GM21529 (cell line): ENCODE results near the gene SPATA3.

Experiments
- ATAC-seq: cut with Tn5 transposase; IDR thresholded peaks from one replicate; pipeline ENCODE4 v1.9.1; 2021; ENCODE audit not compliant: unreplicated experiment

SPATA3 gene

DNA sequence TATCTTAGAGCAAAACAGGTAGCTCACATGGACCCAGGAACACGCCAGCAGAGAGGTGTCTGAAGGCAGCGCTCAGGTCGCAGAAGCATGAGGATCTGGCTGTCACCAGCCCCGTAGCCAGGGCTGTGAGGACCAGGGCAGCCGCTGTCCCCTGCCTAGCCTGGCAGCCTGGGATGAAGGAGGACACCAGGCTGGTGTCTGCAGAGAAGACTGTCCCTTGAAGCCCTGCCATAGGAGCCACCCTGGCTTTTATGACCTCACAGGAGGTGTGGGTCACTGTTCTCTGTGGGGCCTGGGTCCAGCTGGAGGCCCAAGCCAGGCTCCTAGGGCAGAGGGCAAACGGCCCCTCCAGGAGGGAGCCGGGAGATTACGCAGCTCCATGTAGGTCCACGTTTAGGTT is at the start of gene SPATA3:
Gene SPATA3 (plus strand): TSS at position 301 of the 400 bp plus-strand sequence. CDS start 113 bp downstream, outside the sequence.
- ATAC-seq, result no peak

- no peak for ATAC-seq
Measured at GRCh38 chr2:230946429-230947234, 49.3 kb upstream of the SPATA3 start.

DNA sequence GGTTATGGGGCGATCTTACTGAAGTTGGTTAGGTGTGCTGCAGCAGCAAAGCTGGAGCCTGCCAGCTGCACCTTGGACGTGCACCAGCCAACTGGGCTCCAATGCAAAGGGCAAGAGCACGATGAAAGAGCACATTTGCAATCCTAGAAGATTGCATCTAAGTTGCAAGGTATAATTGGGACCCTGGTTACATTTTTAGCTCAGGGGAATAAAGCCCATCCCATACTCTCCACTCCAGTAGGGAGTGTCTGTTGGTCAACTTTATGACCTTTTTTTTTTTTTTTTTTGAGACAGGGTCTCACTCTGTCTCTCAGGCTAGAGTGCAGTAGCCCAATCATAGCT is 48.7 kb upstream of the SPATA3 start:
- ATAC-seq, result no peak

GRCh38 chr2:230947908-230948365 is 48.0 kb upstream of the SPATA3 start:
- peak; percentile 37 for ATAC-seq

- ATAC-seq, result peak; percentile 65
Measured at GRCh38 chr2:230949966-230950873, 45.7 kb upstream of the SPATA3 start.

DNA sequence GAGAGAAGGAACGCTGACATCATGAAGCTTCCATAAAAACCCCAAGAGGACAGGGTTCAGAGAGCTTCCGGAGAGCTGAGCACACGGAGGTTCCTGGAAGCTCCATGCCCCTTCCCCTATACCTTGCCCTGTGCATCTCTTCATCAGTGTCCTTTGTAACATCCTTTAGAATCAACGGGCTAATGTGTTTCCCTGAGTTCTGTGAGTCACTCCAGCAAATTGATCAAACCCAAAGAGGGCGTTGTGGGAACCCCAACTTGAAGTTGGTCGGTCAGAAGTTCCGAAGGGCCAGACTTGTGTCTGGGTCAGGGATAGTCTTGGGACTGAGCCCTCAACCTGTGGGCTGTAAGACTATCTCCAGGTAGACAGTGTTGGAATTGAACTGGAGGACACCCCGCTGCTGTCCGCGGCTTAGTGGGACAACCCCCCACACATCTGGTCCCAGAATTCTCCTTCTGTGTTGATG is 45.0 kb upstream of the SPATA3 start:
- no peak for ATAC-seq

DNA sequence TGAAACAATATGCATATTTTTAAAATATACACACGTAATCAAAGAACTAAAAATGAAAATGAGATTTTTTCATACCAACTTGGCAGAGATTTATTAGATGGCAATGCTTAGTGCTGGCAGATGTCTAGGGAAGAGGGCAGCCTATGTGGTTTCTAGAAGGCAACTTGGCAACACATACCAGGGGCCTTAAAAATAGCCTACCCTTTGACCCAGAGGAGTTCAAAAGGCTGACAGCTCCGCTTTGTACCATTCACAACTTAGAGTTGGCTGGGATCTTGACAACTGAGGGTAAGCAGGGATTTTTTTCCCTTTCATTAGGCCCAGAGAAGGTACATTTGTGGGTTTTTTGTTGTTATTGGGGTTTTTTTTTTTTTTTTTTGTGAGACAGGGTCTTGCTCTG is 44.5 kb upstream of the SPATA3 start:
- ATAC-seq, result no peak

DNA sequence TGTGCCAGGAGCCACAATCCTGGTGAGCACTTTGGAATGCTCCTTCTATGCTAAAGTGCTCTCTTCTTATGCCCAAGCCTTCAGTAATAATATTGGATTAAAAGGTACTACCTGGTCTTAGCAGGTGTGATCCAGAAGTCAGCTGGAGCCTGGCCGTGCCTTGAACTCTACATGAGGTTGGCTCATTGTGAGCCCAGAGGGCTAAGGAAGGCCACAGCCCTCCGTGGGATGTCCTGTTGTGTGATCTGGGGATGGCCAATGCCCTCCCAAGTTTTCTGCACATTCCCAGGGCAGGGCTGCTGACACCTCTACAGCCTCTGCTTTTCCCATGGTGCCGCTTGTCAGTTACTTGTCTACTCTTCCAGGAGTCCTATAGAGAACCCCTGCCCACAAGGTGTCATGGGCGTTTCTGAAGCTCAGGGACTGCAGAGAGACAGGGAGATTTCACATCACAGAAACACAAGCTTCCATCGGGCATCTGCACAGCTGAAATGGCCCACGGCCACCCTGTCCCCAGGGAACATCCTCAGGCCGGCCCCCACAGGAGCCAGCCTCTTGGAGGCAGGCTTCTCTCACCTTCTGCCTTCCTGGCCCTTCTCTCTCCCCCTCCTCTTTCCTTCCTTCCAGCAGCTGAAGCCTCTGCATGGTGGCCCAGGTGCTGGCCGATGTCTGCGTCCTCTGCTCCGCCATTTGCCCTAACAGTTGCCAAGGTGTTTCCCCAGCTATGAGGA is 43.5 kb upstream of the SPATA3 start:
- no peak for ATAC-seq

- ATAC-seq, result peak; percentile 23
Measured at GRCh38 chr2:230953845-230954244, 42.1 kb upstream of the SPATA3 start.

GRCh38 chr2:230954746-230955145 is 41.2 kb upstream of the SPATA3 start:
- ATAC-seq, result no peak

DNA sequence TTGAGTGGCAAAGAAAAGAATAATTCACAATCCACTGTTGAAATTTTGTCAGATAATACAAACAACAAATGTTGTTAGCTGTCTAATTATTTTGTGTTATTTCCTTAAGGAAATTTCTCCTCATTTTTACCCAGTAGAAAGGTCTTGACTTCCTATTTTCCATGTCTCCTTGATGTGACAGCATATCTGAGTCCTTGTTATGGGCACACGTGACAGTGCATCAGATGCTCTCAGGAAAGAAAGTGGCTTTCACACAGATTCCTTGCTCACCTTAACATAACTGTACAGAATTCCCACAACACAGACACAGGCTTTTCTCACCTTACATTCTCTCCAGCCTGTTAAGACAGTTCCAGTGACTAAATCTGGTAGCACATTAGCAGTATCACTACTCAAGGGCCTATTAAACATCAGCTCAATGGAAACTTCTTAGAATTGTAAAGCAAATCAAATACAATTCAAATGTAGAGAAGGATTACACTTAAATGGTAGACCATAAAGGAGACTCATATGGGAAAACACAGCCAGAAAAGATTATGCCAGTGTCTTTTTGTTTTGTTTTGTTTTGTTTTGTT is 40.7 kb upstream of the SPATA3 start:
- no peak for ATAC-seq

- ATAC-seq, result peak; percentile 70
Measured at GRCh38 chr2:230956827-230957755, 38.8 kb upstream of the SPATA3 start.

GRCh38 chr2:230957756-230958391 is 38.0 kb upstream of the SPATA3 start:
- no peak for ATAC-seq

- no peak for ATAC-seq
Measured at GRCh38 chr2:230958820-230959756, 36.8 kb upstream of the SPATA3 start.

GRCh38 chr2:230960026-230960425 is 35.9 kb upstream of the SPATA3 start:
- no peak for ATAC-seq

DNA sequence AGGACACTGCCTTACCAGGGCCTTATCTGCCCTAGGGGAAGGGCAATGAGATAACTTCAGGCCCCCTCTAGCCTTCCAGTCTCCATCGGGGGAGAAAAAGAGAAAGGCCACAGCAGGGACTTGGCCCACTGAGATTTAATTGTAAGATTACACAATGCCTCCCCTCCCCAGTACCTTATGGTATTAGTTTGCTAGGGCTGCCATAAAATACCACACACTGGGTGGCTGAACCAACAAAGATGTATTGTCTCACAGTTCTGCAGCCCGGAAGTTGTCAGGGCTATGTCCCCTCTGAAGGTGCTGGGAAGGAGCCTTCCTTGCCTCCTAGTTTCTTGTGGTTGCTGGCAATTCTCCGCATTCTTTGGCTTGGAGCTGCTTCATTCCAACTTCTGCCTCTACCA is 34.8 kb upstream of the SPATA3 start:
- no peak for ATAC-seq

DNA sequence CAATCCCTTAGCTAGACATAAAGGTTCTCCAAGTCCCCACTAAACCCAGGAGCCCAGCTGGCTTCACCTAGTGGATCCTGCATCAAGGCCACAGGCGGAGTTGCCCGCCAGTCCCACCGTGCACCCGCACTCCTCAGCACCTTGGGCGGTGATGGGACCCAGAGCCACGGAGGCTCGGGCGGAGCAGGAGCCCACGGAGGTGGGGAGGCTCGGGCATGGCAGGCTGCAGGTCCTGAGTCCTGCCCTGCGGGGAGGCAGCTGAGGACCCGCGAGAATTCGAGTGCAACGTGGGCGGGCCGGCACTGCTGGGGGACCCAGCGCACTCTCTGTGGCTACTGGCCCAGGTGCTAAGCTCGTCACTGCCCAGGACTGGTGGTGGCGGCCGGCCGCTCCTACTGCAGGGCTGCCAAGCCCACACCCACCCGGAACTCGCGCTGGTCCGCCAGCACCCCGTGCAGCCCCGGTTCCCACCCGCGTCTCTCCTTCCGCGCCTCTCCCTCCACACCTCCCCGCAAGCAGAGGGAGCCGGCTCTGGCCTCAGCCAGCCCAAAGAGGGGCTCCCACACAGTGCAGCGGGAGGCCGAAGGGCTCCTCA is 31.7 kb upstream of the SPATA3 start:
- ATAC-seq, result no peak

DNA sequence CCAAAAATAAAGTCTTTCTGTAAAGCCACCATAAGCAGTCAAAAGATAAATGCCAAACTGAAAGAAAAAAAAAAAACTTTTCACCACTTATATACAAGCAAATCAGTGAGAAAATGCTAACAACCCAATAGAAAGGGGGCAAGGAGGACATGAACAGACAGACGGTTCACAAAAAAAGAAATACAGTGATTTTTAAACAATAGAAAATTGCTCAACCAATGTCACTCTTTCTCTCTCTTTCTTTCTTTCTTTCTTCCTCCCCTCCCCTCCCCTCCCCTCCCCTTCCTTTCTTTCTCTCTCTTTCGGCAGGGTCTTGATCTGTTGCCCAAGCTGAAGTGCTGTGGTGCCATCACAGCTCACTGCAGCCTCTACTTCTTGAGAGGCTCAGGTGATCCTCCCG is 28.8 kb upstream of the SPATA3 start:
- ATAC-seq, result no peak
